GM21423 (cell line): ENCODE measurements around the gene ZBTB9.

Source experiments
- ATAC-seq: cut with Tn5 transposase; IDR thresholded peaks from one replicate; pipeline ENCODE4 v1.9.1; 2021; ENCODE audit warnings: mild to moderate bottlenecking, moderate library complexity; ENCODE audit not compliant: unreplicated experiment

Gene ZBTB9

GRCh38 chr6:33454009-33454946 lies at the start of gene ZBTB9:
TSS of gene ZBTB9 (plus strand) at chr6:33454576. CDS start at chr6:33455101, 525 bp downstream.
- peak; percentile 98 for ATAC-seq

- ATAC-seq: no peak
Observed at GRCh38 chr6:33404884-33405283, 49.5 kb upstream of the ZBTB9 start.

GRCh38 chr6:33405386-33405940 lies 48.9 kb upstream of the ZBTB9 start:
- no peak for ATAC-seq

- ATAC-seq: no peak
Observed at GRCh38 chr6:33406126-33406525, 48.2 kb upstream of the ZBTB9 start.

GRCh38 chr6:33407132-33407718 lies 47.2 kb upstream of the ZBTB9 start:
- ATAC-seq: no peak

- peak; percentile 80 for ATAC-seq
Observed at GRCh38 chr6:33410050-33410710, 44.2 kb upstream of the ZBTB9 start.

- peak; percentile 32 for ATAC-seq
Observed at GRCh38 chr6:33410711-33411631, 43.4 kb upstream of the ZBTB9 start, which contains the start of gene PHF1. TSS of gene PHF1 (plus strand) at chr6:33411014. CDS start at chr6:33412264, 1,250 bp downstream.

- ATAC-seq: no peak
Observed at GRCh38 chr6:33411632-33412005, 42.8 kb upstream of the ZBTB9 start.

GRCh38 chr6:33412140-33413009 lies 42.0 kb upstream of the ZBTB9 start:
- ATAC-seq: no peak

- no peak for ATAC-seq
Observed at GRCh38 chr6:33413241-33414120, 40.9 kb upstream of the ZBTB9 start.

- no peak for ATAC-seq
Observed at GRCh38 chr6:33414592-33415271, 39.6 kb upstream of the ZBTB9 start.

GRCh38 chr6:33415831-33416230 lies 38.5 kb upstream of the ZBTB9 start:
- ATAC-seq: no peak

GRCh38 chr6:33416386-33417127 lies 37.8 kb upstream of the ZBTB9 start:
- no peak for ATAC-seq

GRCh38 chr6:33417128-33417902 lies 37.1 kb upstream of the ZBTB9 start:
- no peak for ATAC-seq

GRCh38 chr6:33417903-33418689 lies 36.3 kb upstream of the ZBTB9 start, which contains the start of gene CUTA:
TSS of gene CUTA (minus strand) at chr6:33418107. CDS start at chr6:33418000, 107 bp downstream.
- ATAC-seq: peak; percentile 81
